ENCODE results near the gene MLLT11.

DNA sequence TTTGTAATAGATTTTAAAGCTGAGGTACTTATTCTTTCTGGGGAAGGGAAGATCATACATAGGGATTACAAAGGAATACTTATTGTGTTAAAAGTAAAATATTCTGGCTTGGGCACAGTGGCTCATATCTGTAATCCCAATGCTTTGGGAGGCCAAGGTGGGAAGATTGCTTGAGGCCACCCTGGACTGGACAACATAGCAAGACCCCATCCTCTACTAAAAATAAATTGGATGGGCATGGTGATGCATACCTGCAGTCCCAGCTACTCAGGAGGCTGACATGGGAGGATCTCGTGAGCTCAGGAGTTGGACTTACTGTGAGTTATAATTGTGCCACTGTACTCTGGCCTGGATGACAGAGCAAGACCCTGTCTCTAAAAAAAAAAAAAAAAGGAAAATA lies 37.9 kb downstream of the MLLT11 start:
- TF ChIP-seq, protein P1, sequence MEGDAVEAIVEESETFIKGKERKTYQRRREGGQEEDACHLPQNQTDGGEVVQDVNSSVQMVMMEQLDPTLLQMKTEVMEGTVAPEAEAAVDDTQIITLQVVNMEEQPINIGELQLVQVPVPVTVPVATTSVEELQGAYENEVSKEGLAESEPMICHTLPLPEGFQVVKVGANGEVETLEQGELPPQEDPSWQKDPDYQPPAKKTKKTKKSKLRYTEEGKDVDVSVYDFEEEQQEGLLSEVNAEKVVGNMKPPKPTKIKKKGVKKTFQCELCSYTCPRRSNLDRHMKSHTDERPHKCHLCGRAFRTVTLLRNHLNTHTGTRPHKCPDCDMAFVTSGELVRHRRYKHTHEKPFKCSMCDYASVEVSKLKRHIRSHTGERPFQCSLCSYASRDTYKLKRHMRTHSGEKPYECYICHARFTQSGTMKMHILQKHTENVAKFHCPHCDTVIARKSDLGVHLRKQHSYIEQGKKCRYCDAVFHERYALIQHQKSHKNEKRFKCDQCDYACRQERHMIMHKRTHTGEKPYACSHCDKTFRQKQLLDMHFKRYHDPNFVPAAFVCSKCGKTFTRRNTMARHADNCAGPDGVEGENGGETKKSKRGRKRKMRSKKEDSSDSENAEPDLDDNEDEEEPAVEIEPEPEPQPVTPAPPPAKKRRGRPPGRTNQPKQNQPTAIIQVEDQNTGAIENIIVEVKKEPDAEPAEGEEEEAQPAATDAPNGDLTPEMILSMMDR (IDR thresholded peaks at IDR 0.05), result no peak
- no peak for TF ChIP-seq POLR2AphosphoS5 (IDR thresholded peaks at IDR 0.05)
- TF ChIP-seq POLR2A (IDR thresholded peaks at IDR 0.05), result no peak

Data from suprapubic skin (tissue), 4 donors.